Stomach (tissue), 9 donors: Measurements from ENCODE around the gene EXOG. TPM values are rescaled to one million over a fixed set of nuclear protein-coding genes. Genes with fewer than 3 reads are reported as not detected.

Experiments
- DNase-seq, 2 donors: peaks; one replicate each; pipeline versions ENCODE4 v3.0.0 to v3.0.0-alpha.2; 2013 to 2019
- H3K27ac ChIP-seq, 5 donors: fragments of 200-600 bp in 4 of 5; sonication (generic) in 4 of 5; one replicate each; pipeline ENCODE4 v1.5.1; 2013 to 2019; ENCODE audit warnings: mild to moderate bottlenecking in 1 of 5, moderate library complexity in 1 of 5
- H3K27me3 ChIP-seq, 3 donors: fragments of 200-600 bp; sonication (generic); one replicate each; pipeline ENCODE4 v1.5.1; 2017 to 2019; ENCODE audit warnings: mixed run types in 1 of 3
- H3K36me3 ChIP-seq, 4 donors: fragments of 200-600 bp; sonication (generic); 1 replicate in 3 of 4; 2 replicates in 1 of 4; pipeline ENCODE4 v1.5.1; 2016 to 2019
- H3K4me1 ChIP-seq, 4 donors: fragments of 200-600 bp; sonication (generic); one replicate each; pipeline ENCODE4 v1.5.1; 2016 to 2019
- H3K4me3 ChIP-seq, 4 donors: fragments of 200-600 bp; sonication (generic) in 3 of 4; one replicate each; pipeline ENCODE4 v1.5.1; 2016 to 2019; ENCODE audit warnings: mild to moderate bottlenecking in 1 of 4
- H3K9me3 ChIP-seq, 4 donors: fragments of 200-600 bp; sonication (generic); one replicate each; pipeline ENCODE4 v1.5.1; 2016 to 2019
- EP300 ChIP-seq: sonication (generic); formaldehyde crosslinking; IDR thresholded peaks from one replicate; pipeline ENCODE4 v1.6.1; 2017; ENCODE audit warnings: antibody characterized with exemption
- POLR2A ChIP-seq, 4 donors: fragments of 450-650 bp; IDR thresholded peaks; one replicate each; pipeline ENCODE4 v1.6.1; 2016; ENCODE audit warnings: antibody characterized with exemption in 4 of 4, control low read depth in 2 of 4, mild to moderate bottlenecking in 1 of 4, moderate library complexity in 1 of 4
- POLR2AphosphoS5 ChIP-seq, 3 donors: sonication (generic); formaldehyde crosslinking; IDR thresholded peaks; one replicate each; pipeline ENCODE4 v1.6.1; 2016; ENCODE audit warnings: antibody characterized with exemption in 3 of 3
- WGBS, 5 donors: extraction: QIAGEN DNeasy Blood & Tissue Kit in 3 of 5; methylation state at CpG; one replicate each; pipeline versions ENCODE4 v1.1.5 to v1.1.7; 2013 to 2018; 5-methylcytosine and 5-hydroxymethylcytosine counted together
- intact Hi-C: fragments of 100-400 bp; cut with DNase I; formaldehyde crosslinking; loops from one replicate; pipeline ENCODE4 v1.15.1; 2023; ENCODE audit warnings: low total_unique reads
- polyA plus RNA-seq, 3 donors: library from polyadenylated mRNA; stranded (reverse); fragments of 200-250 nt; gene quantifications; one replicate each; pipeline ENCODE4 v1.2.3, GENCODE V29; 2013
- total RNA-seq, 5 donors: library from RNA; depleted of rRNA; stranded (reverse); fragments of >200 nt; gene quantifications; one replicate each; pipeline versions ENCODE4 v1.1.0 to v1.2.3, GENCODE V29; 2014 to 2016
- TF ChIP-seq, protein P1 (sequence below), 7 experiments: fragments of 450-650 bp in 4 of 7; fragments of 200-600 bp in 3 of 7; sonication (generic) in 3 of 7; IDR thresholded peaks; one replicate each; pipeline ENCODE4 v1.5.1; 2016 to 2019; ENCODE audit warnings: antibody characterized with exemption in 7 of 7, control low read depth in 2 of 7, mild to moderate bottlenecking in 1 of 7
- donor health status: healthy with polysubstance abuse.
- donor health status: Bipolar disorder and iron deficiency.
- donor health status: healthy.

Gene EXOG
- total and polyA plus RNA-seq, 8 donors = 2.4 to 202 (median 4.3) TPM; not detected in 1

DNA sequence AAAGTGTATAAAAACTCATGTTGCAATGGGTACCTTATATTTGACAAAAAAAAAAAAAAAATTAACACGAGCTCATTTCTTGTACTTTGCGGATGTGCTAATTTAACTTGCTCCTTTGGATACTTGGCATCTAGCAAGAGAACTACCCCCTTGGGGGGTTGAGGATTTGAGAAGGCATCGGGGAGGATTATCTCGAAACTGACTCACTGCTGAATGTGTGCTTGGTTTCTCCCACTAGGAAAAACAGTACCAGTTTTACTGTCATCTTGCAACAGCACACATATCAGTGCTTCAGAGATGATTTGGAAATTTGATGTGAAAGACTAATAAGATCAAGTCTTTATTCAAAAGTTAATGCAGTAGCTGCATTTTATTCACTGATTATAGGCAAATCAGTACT, 891 bp downstream of the EXOG start:
- intact Hi-C loops = no loop called here
- TF ChIP-seq, protein P1, sequence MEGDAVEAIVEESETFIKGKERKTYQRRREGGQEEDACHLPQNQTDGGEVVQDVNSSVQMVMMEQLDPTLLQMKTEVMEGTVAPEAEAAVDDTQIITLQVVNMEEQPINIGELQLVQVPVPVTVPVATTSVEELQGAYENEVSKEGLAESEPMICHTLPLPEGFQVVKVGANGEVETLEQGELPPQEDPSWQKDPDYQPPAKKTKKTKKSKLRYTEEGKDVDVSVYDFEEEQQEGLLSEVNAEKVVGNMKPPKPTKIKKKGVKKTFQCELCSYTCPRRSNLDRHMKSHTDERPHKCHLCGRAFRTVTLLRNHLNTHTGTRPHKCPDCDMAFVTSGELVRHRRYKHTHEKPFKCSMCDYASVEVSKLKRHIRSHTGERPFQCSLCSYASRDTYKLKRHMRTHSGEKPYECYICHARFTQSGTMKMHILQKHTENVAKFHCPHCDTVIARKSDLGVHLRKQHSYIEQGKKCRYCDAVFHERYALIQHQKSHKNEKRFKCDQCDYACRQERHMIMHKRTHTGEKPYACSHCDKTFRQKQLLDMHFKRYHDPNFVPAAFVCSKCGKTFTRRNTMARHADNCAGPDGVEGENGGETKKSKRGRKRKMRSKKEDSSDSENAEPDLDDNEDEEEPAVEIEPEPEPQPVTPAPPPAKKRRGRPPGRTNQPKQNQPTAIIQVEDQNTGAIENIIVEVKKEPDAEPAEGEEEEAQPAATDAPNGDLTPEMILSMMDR (IDR thresholded peaks at IDR 0.05) = no peak
- peaks cover 0 to 22% (median 17%) of the 10 kb centered on the region in 4 donors for H3K36me3 ChIP-seq

DNA sequence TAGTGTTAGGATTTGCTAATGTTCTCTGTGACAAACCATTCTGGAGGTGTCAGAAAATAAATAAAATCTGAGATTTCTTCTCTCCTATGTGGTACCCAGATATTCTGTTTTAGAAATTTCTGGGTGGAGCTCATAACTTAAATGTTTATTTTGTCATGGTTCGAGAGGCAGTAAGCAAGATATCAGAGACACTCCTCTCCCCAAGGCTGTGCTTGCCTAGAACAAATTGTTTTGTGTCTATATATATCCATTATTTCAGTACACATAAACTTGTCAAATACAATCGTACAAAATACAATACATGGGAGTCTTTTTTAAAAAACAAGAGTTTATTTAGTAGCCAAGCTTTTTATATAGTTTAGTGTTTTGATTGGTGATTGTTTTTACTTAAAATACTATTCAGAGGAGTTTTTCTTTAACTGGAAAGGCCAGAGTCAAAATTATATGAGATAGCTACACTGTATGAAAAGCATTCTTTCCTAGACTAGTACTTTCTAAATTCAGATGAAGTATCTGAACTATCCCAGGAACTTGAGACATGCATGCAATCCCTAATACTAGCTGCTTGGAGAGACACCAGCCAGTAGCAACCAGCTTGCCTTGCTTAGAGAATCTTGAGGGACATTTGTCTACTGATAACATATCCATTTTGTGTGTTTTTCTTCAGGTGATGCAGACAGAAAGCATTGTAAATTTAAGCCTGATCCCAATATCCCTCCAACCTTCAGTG, 4.7 kb downstream of the EXOG start:
- Histone ChIP-seq H3K4me1 (peaks cover 0 to 19% (median 9%) of the 10 kb centered on the region in 4 donors), H3K36me3 (peaks cover 0 to 59% (median 52%) of the 10 kb centered on the region in 4 donors), H3K4me3 (no peak overlapping the region), H3K27me3 (no peaks in the 10 kb centered on the region), H3K9me3 (no peaks in the 10 kb centered on the region), H3K27ac (no peak overlapping the region)
- intact Hi-C loops = no loop called here
- TF ChIP-seq POLR2AphosphoS5 (IDR thresholded peaks at IDR 0.05) (no peak), POLR2A (IDR thresholded peaks at IDR 0.05) (no peak), EP300 (no peak)
- TF ChIP-seq, protein P1 (IDR thresholded peaks at IDR 0.05) = no peak
- no peak for DNase-seq
- WGBS, 5 donors = 48 to 70% (median 64%) methylated on average over 2 of the region's 2 CpGs

More for the DNA sequence above, 891 bp downstream of the EXOG start:
- H3K4me3 ChIP-seq = peak overlapping the region; percentile 73 to 81 (median 76)
- no peaks in the 10 kb centered on the region for H3K9me3 ChIP-seq
- no peak for DNase-seq
- WGBS, 5 donors = 42 to 56% (median 47%) methylated on average over 4 of the region's 4 CpGs
- no peaks in the 10 kb centered on the region for H3K27me3 ChIP-seq
- H3K27ac ChIP-seq = no peak overlapping the region
- H3K4me1 ChIP-seq = peaks cover 0 to 19% (median 10%) of the 10 kb centered on the region in 4 donors

DNA sequence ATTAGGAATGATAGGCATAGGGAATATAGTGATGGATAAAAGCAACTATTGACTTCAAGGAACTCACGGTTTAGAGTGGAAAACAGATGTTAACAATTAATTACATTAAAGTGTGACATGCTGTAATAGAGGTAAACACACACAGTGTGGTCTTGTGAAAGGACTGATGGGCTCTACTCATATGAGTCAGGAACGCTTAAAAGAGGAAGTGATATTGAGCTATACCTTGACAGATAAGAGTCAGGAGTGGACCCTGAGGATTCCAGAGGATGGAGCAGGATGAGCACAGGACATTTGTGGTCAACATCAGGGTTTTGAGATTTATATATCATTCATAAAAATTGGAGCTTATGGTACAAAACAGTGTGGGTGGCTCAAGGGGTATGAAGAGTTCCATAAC, 11.0 kb downstream of the EXOG start:
- 81 to 88% (median 86%) methylated on average over 2 of the region's 2 CpGs for WGBS, 5 donors
- Histone ChIP-seq H3K27ac (no peak overlapping the region), H3K9me3 (no peaks in the 10 kb centered on the region), H3K36me3 (peaks cover 0 to 91% (median 78%) of the 10 kb centered on the region in 4 donors), H3K4me3 (no peak overlapping the region), H3K27me3 (no peaks in the 10 kb centered on the region), H3K4me1 (no peaks in the 10 kb centered on the region)
- DNase-seq = no peak
- no peak for TF ChIP-seq POLR2A (IDR thresholded peaks at IDR 0.05)
- TF ChIP-seq POLR2AphosphoS5 (IDR thresholded peaks at IDR 0.05) = no peak
- TF ChIP-seq EP300 = no peak
- TF ChIP-seq, protein P1 (IDR thresholded peaks at IDR 0.05) = no peak
- intact Hi-C loops = no loop called here

DNA sequence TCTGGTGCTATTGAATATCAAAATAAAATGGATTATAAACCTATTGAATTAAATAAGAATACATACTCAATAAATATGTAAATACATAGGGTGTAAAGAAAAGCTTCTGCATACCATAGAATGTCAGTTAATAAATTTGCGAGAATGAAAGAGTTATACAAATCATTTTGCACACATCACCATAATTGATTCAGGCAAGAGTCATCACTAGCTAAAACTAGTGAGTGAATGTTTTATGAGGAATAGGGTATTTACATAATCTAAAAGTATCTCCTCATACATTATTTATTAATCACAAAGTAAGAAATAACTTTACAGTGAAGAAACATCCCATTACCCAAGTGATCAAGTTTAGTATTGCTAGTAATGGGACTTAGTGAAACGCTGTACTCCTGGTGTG, 13.6 kb downstream of the EXOG start:
- TF ChIP-seq, protein P1 (IDR thresholded peaks at IDR 0.05) = no peak
- TF ChIP-seq EP300 (no peak), POLR2A (IDR thresholded peaks at IDR 0.05) (no peak), POLR2AphosphoS5 (IDR thresholded peaks at IDR 0.05) (no peak)
- DNase-seq = no peak
- H3K9me3 ChIP-seq = no peaks in the 10 kb centered on the region
- H3K4me1 ChIP-seq = no peaks in the 10 kb centered on the region
- H3K4me3 ChIP-seq = no peak overlapping the region
- peaks cover 0 to 89% (median 77%) of the 10 kb centered on the region in 4 donors for H3K36me3 ChIP-seq
- intact Hi-C loops = no loop called here
- H3K27me3 ChIP-seq = no peaks in the 10 kb centered on the region
- WGBS, 5 donors = 91 to 95% (median 92%) methylated on average over 2 of the region's 2 CpGs
- H3K27ac ChIP-seq = no peak overlapping the region
